ENCODE data around the gene GPR173. TPM values are rescaled to one million over a fixed set of nuclear protein-coding genes. Genes with fewer than 3 reads are reported as not detected.

GPR173 gene, protein sequence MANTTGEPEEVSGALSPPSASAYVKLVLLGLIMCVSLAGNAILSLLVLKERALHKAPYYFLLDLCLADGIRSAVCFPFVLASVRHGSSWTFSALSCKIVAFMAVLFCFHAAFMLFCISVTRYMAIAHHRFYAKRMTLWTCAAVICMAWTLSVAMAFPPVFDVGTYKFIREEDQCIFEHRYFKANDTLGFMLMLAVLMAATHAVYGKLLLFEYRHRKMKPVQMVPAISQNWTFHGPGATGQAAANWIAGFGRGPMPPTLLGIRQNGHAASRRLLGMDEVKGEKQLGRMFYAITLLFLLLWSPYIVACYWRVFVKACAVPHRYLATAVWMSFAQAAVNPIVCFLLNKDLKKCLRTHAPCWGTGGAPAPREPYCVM
- total RNA-seq (2.2 and 3.4 TPM in 2 replicates), polyA plus RNA-seq (1.2 TPM in 2 replicates)

DNA sequence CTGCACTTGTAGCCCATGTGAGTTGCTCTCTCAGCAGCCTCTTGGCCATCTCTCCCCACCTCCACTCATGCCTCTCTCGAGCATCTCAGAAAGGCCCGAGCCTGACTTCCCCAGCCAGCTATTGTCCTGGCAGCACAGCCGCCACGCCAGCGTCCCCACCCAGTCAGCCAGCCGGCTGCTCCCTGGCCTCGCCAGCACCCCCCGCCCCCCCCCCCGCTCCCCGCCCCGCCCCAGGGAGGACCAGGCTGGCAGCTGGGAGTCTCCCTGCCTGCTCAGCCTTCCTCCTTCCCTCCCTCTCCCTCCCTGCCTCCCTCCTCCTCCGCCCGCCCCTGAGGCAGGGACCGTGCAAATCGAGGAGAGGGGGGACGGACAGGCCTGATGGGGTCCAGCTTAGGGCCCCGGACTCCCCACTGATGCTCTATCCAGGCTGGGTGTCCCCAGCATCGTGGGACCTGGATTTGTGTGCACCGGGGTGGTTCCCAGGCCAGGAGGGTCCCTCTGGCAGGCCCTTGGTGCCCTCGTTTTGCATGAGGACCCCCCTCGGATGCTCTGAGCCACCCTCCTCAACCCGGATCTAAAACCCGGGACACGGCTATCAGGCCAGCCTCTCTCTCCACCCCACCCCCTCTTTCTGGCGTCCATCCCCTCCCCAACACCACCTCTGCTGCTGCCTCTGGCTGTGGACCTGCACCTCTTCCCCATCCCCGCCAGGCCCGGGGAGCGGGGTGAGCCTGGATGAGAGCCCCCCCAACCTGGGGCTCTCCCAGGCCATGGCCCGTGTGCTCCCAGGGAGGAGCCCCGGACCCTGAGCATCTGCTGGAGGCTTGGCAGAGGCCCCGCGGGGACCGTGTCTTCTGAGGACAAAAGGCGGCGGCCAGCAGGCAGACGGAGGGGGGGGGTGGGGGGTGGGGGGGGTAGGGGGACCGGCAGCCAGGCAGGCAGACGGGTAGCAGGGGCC, at the start of gene GPR173:
Gene GPR173 (plus strand): TSS at position 621 of the 958 bp plus-strand sequence. CDS start 27,833 bp downstream, outside the sequence.
- Histone ChIP-seq H3K27ac (peak within 1 kb of the TSS; percentile 75), H3K4me2 (peak within 1 kb of the TSS; percentile 74), H3K9me2 (replicated peaks; ENCODE audit: insufficient read depth) (no peaks in the 10 kb centered on the region), H3K9me3 (ENCODE audit: low read depth) (no peaks in the 10 kb centered on the region), H4K20me1 (ENCODE audit: insufficient read depth, poor library complexity, severe bottlenecking) (no peaks in the 10 kb centered on the region), H3K36me3 (replicated peaks; ENCODE audit: insufficient read depth, low read depth) (no peaks in the 10 kb centered on the region), H3K79me2 (peaks cover 7% of the 10 kb centered on the region), H3K4me1 (ENCODE audit: insufficient read depth) (no peaks in the 10 kb centered on the region), H3K4me3 (peak within 1 kb of the TSS; percentile 23), H3K27me3 (no peaks in the 10 kb centered on the region), H2AFZ (peak within 1 kb of the TSS; percentile 66)
- TF ChIP-seq, protein P1, sequence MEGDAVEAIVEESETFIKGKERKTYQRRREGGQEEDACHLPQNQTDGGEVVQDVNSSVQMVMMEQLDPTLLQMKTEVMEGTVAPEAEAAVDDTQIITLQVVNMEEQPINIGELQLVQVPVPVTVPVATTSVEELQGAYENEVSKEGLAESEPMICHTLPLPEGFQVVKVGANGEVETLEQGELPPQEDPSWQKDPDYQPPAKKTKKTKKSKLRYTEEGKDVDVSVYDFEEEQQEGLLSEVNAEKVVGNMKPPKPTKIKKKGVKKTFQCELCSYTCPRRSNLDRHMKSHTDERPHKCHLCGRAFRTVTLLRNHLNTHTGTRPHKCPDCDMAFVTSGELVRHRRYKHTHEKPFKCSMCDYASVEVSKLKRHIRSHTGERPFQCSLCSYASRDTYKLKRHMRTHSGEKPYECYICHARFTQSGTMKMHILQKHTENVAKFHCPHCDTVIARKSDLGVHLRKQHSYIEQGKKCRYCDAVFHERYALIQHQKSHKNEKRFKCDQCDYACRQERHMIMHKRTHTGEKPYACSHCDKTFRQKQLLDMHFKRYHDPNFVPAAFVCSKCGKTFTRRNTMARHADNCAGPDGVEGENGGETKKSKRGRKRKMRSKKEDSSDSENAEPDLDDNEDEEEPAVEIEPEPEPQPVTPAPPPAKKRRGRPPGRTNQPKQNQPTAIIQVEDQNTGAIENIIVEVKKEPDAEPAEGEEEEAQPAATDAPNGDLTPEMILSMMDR (IDR thresholded peaks at IDR 0.05; ENCODE audit: poor library complexity): no peak
- no peak for TF ChIP-seq EZH2 (IDR thresholded peaks at IDR 0.05; ENCODE audit: borderline replicate concordance)
- no peak for TF ChIP-seq EZH2phosphoT487 (IDR thresholded peaks at IDR 0.05; ENCODE audit: low read depth, severe bottlenecking, unreplicated experiment)
- WGBS (ENCODE audit: low lambda C conversion rate, missing lambda C conversion rate): 44% methylated on average over 13 of the region's 38 CpGs
- DNase-seq (ENCODE audit: low spot score): peak; percentile 52

DNA sequence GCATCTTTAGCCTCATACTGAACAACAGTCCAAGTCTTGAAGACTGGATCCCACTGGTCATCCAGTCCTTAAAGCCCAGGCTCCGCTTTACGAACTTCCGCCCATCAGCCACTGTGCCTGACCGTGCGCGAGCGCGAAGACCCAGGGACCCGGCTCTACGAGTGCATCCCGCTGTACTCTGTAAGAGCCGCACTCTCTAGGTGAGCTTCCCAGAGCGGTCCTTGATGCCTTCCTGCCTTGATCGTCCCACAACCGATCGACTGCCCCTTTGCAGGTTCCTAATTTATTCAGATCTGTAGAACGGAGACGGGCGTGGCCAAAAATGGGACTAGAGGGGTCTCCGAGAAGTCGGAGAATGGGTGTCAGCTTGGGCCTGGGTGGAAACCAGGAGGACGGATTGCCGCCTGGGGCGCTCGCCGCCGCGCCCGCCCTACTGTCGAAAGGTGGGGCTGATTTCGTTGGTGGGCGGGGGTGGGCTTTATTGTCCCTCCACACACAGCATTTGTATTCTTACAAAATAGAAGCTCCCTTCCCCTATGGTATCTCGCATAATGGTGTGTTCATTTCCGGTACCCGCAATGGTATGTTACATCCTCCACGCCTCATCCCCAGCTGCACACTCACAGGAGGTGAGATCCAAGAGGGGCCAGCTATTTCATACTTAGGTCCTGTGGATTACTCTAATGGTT, 48.0 kb upstream of the GPR173 start:
- WGBS (ENCODE audit: low lambda C conversion rate, missing lambda C conversion rate): 91% methylated on average over 35 of the region's 36 CpGs
- no peak for DNase-seq (ENCODE audit: low spot score)
- no peak overlapping the region for H3K27ac ChIP-seq

DNA sequence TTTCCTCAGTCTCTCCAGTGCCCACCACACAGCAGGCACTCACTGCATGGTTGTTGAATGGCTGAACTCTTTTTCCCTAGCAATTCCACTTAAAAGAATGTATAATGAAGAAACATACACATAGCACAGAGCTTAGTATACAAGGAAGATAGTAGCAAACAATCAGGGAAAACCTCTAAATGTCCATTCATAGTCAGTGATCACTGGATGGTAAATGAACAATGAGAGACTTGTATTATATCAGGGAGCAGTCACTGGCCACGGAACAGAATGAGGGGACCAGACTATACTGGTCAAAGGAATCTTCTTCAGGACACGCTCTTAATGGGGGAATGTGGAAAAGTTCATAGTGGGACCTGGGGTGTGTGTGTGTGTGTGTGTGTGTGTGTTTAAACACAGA, 46.6 kb upstream of the GPR173 start:
- H3K4me3 ChIP-seq: no peak overlapping the region
- no peaks in the 10 kb centered on the region for H4K20me1 ChIP-seq (ENCODE audit: insufficient read depth, poor library complexity, severe bottlenecking)
- H3K9me2 ChIP-seq (replicated peaks; ENCODE audit: insufficient read depth): no peaks in the 10 kb centered on the region
- H3K4me2 ChIP-seq: no peak overlapping the region
- no peaks in the 10 kb centered on the region for H3K4me1 ChIP-seq (ENCODE audit: insufficient read depth)
- H3K36me3 ChIP-seq (replicated peaks; ENCODE audit: insufficient read depth, low read depth): no peaks in the 10 kb centered on the region
- H3K79me2 ChIP-seq: no peaks in the 10 kb centered on the region
- 71% methylated on average over 2 of the region's 2 CpGs for WGBS (ENCODE audit: low lambda C conversion rate, missing lambda C conversion rate)
- H3K27me3 ChIP-seq: no peaks in the 10 kb centered on the region
- DNase-seq (ENCODE audit: low spot score): no peak
- no peak for TF ChIP-seq EZH2phosphoT487 (IDR thresholded peaks at IDR 0.05; ENCODE audit: low read depth, severe bottlenecking, unreplicated experiment)
- TF ChIP-seq, protein P1 (IDR thresholded peaks at IDR 0.05; ENCODE audit: poor library complexity): no peak
- no peak for TF ChIP-seq EZH2 (IDR thresholded peaks at IDR 0.05; ENCODE audit: borderline replicate concordance)
- H2AFZ ChIP-seq: no peak overlapping the region
- H3K27ac ChIP-seq: no peak overlapping the region
- H3K9me3 ChIP-seq (ENCODE audit: low read depth): no peaks in the 10 kb centered on the region

More for the DNA sequence above, 48.0 kb upstream of the GPR173 start:
- Histone ChIP-seq H3K27me3 (no peaks in the 10 kb centered on the region), H3K4me3 (no peak overlapping the region), H3K9me2 (replicated peaks; ENCODE audit: insufficient read depth) (no peaks in the 10 kb centered on the region), H3K4me2 (no peak overlapping the region), H3K36me3 (replicated peaks; ENCODE audit: insufficient read depth, low read depth) (no peaks in the 10 kb centered on the region), H4K20me1 (ENCODE audit: insufficient read depth, poor library complexity, severe bottlenecking) (no peaks in the 10 kb centered on the region), H3K9me3 (ENCODE audit: low read depth) (no peaks in the 10 kb centered on the region), H2AFZ (no peak overlapping the region), H3K79me2 (no peaks in the 10 kb centered on the region), H3K4me1 (ENCODE audit: insufficient read depth) (no peaks in the 10 kb centered on the region)
- no peak for TF ChIP-seq EZH2 (IDR thresholded peaks at IDR 0.05; ENCODE audit: borderline replicate concordance)
- TF ChIP-seq EZH2phosphoT487 (IDR thresholded peaks at IDR 0.05; ENCODE audit: low read depth, severe bottlenecking, unreplicated experiment): no peak
- TF ChIP-seq, protein P1 (IDR thresholded peaks at IDR 0.05; ENCODE audit: poor library complexity): no peak
